Right ventricle myocardium inferior (tissue), 1 donor: ENCODE data around the gene MEF2D. TPM values are rescaled to one million over a fixed set of nuclear protein-coding genes. Genes with fewer than 3 reads are reported as not detected.

Source experiments
- ATAC-seq: fragments of 200-7000 bp; cut with Tn5 transposase; one replicate; pipeline ENCODE4 v1.9.1; 2020; ENCODE audit warnings: mild to moderate bottlenecking, moderate library complexity
- DNase-seq: peaks from one replicate; pipeline ENCODE4 v3.0.0; 2021; ENCODE audit errors: missing footprints
- intact Hi-C: fragments of 100-400 bp; cut with DNase I; formaldehyde crosslinking; loops from one replicate; pipeline ENCODE4 v1.11.0; 2022
- total RNA-seq: library from RNA; stranded (reverse); fragmentation: NEBNext Ultra II Directional; extraction: Animal tissue kit (Norgen Biotek cat#: 25700); gene quantifications from one replicate; pipeline ENCODE4 v1.2.1, GENCODE V29; 2021
- donor health status: DM: no; HTN: yes; CAD: no; lungs with severe emphysema.

MEF2D gene
- total RNA-seq, 1 donor from 2014 or later, result 99.7 TPM

DNA sequence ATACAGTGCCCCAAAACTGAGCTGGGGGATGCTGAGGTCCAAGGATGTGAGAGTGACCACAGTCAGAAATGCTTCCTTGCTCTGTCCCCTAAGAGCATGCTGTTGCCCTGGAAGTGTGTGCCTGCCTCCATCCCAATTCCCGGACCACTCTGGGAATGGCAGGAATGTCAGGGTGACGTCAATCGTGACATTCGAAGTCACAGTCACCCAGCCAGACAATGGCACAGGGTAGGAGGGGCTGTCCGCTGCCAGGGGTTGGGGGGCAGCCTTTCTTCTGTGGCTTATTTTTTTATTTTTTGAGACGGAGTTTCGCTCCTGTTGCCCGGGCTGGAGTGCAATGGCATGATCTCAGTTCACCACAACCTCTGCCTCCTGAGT is 22.3 kb downstream of the MEF2D start:
- ATAC-seq (no peak), DNase-seq (no peak)
- intact Hi-C loops, result no loop called here

DNA sequence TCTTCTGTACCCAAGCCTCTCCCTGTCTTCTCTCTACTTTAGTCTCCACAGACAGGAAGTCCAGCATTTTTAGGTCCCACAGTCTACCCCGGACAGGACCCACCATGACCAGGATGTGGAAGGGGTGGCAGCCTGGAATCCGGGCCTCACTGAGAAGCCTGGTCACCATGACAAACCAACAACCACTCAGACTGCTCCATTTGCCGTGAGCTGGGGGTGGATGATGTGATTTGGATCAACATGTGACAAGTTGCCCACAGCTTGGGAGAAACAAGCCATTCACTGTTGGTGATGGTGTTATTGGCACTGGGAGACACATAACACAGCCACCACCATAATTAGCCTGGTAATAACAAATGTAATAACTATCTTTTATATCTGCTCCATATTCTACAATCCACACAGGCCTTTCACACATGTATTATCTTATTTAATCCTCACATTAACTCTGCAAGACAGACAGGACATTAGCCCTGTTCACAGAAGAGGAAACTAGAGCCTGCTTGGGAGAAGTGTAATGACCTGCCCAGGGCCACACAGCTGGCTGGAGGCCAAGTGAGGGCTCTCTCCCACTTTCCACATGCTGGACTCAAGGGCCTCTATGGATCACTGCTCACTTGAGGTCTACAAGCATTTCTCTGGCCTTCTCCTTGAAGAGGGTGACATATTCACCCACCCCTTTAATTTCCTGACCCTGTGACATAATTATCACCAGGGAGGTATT is 22.9 kb downstream of the MEF2D start:
- ATAC-seq (no peak), DNase-seq (no peak)
- intact Hi-C loops, result no loop called here

- intact Hi-C loops, result no loop called here
- no peak for ATAC-seq
Observed at GRCh38 chr1:156476501-156477298, 23.9 kb downstream of the MEF2D start.

DNA sequence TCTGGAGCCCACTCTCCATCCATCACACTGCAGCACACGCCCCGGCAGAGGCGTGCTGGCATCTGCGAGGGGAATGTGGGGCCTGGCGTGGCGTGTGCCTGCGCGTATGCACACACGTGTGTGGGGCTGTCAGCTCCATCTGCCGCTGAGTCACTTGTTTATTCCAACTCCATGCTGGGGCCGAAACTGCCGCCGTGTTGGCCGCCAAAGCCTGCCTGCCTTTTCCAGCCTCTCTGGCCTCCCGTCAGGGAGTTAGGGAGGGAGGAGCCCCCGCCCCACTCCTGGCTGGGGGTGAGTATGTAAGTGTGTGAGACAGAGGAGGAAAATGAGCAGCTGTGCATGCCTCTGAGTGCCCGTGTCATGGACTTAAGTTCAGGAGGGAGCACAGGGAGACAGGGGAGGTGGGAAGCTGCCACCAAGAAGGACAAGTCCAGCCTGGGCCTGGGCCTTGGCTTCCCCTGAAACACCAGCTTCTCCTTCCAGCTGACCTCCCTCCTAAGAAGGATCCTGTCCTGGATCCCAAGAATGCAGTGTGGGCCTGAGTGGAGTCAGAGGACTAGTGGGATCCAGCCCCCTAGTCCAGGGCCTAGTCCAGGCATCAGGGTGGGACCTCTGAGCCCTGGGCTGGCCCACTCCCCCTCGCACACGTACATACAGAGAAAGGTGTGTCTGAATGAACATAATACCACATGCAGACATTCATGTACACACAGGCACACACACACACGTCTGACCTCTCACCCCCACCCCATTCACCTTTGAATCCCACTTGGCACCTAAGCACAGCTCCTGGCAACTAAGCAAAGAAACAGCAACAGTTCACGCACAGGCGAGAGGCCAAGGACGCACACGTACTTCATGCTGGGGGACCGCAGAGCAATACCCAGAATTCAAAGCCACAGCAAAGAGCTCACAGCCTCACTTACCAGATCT is 24.7 kb downstream of the MEF2D start:
- intact Hi-C loops, result no loop called here
- peak; percentile 86 for DNase-seq
- ATAC-seq, result peak; percentile 74

More at GRCh38 chr1:156476501-156477298, 23.9 kb downstream of the MEF2D start:
- no peak for DNase-seq

GRCh38 chr1:156474966-156475365 is 25.6 kb downstream of the MEF2D start:
- ATAC-seq (no peak), DNase-seq (no peak)
- intact Hi-C loops, result no loop called here

DNA sequence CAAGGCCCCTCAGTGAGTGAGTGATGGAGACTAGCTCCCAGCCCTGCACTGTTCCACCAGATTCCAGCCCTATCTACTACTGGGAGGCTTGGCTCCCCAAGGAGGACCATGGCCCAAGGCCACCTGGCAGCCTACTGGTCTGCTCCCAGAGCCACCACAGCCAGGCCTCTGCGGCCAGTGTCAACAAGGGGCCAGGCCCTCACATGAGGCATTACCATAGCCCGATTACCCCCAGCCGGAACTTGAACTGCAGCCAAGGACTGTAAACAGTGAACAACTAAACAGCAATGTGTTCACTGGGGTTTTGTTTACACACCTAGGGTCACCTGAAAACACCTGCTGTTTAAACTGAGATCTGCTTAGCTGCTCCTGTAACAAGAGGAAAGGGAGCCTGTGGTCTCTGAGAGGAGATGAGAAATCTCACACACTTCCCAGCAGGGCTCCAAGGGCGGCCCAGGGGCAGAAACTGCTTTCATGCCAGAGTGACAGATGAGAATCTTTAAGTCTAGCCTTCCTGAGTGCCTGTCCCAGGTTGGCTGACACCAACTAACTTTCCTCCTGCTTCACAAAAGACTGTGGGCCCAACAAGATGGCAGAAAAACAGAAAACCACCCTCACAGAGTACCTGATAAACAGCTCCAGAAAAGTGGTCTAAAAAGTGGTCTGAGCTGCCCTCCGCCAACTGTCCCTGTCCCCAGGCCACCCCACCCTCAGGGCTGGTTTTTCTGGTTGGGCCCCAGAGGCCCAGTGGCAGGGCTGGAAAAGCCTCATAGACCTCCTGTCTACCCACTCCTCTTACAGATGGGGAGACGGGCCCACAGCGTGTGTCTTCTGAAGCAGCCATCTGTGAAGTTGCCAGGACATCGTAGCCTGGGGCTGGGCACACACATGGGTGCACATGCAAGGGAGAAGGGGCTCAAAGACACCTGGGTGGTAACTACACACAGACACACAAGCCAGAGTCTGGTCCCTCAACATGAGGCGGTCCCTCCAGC is 28.8 kb downstream of the MEF2D start:
- DNase-seq (peak; percentile 90), ATAC-seq (peak; percentile 90)
- intact Hi-C loops, result no loop called here

DNA sequence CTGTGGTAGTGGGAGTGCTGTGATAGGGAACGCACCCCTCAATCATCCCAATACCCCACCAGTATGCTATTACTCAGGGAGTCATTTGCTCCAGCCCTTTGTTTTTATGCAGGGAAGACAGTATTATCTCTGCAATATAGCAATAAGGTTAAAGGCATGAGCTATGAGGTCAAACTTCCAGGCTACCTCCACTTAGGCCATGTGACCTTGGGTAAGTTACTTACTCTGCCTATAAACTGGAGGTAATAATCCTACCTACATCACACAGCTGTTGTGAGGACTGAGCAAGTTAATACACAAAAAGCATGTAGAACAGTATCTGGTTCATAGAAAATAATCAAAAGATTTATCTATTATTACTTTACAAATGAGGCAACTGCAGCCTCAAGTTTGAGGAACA is 30.1 kb downstream of the MEF2D start:
- ATAC-seq (no peak), DNase-seq (no peak)
- intact Hi-C loops, result no loop called here

DNA sequence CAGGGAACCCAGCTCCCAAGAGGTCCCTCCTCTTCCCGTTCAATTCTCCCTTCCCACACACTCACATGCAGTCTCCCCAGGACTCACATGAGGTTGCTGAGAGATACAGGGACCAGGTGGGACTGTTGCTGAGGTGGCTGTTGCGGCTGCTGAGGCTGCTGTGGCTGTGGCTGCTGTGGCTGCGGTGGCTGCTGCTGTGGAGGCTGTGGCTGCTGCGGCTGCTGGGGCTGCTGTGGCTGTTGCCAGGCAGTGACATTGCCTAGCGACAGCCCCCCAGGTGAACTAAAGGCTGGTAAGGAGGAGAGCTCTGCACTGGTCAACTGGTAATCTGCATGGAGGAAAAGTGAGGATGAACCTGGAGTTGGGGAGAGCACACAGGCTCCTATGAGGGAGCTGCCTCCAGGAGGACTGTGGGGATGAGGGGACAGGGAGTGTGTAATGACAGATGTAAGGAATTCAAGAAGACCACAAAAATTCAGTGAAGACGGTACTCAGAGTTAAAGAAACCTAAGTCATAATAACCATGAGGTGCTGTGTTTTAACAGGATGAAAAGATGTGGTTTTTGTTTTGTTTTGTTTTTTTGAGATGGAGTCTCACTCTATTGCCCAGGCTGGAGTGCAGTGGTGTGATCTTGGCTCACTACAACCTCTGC is 31.8 kb downstream of the MEF2D start:
- DNase-seq (no peak), ATAC-seq (no peak)
- intact Hi-C loops, result no loop called here

GRCh38 chr1:156467906-156468305 is 32.7 kb downstream of the MEF2D start:
- ATAC-seq, result no peak
- intact Hi-C loops, result no loop called here
- no peak for DNase-seq

DNA sequence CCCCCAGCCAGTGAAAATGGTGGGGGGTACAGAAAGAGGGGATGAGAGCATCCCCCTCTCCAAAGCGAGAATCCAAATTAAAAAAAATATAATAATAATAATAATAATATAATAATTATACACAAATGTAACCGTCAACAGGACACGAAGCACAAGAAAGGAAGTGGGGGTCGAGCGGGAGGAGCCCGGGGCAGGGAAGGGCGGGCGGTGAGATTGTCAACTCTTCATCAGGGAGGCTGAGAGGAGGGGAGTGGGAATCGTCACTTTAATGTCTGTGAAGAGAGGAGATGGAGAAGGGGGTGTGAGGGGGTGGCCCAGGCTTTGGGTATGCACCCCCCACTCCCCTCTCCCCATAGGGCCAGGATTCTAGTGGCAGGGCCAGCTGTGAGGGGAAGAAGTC is 33.2 kb downstream of the MEF2D start:
- intact Hi-C loops, result no loop called here
- ATAC-seq (no peak), DNase-seq (no peak)

DNA sequence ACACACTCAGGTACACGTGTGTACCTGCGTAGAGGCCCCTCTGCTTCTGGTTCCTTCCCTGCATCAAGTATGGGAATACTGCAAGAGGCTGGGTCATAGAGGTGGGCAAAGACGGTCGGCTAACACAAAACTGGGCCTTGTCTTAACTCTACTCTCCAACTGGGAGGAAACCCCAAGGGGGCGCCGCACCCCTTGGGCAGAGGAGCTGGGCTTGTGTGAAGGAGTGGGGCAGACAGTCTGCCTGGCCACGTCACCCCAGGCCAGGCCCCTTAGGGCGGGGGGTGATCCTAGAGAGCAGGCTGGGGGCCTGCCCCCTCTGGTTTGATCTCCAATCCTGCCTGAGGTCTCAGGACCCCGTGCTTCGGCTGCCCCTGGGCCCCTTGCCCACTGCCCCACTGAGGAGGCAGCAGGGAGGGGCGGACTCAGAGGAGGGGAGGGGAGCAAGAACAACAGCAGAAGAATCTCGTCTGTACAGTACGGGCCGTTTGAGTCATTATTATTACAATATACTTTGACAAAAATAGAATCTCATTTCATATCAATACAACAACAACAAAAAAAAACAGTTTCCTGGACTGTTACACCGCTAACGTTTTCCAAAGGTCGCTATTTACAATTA is 34.7 kb downstream of the MEF2D start:
- intact Hi-C loops, result no loop called here
- ATAC-seq, result no peak
- DNase-seq, result no peak

- intact Hi-C loops, result no loop called here
- ATAC-seq (no peak), DNase-seq (no peak)
Observed at GRCh38 chr1:156464825-156465452, 35.6 kb downstream of the MEF2D start.

- DNase-seq (no peak), ATAC-seq (peak; percentile 6)
- intact Hi-C loops, result no loop called here
Observed at GRCh38 chr1:156464335-156464734, 36.2 kb downstream of the MEF2D start.

DNA sequence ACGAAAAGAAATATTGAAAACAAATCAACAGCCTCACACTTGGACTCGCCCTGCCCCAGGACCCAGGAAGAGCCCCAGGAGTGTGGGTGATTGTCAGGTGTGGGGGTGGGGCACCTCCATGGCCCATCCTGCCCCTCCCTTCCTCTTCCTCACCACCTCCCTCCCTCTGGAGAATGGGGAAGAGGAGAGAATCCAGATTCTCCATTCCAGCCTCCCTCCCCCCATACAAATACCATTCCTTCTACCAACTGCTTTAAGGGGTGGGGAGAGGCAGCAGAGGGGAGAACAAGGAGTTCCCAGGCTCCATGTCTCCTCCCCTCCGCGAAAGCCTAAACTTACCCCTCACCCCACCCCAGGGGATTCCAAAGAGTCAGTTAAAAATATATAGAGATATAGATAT is 36.7 kb downstream of the MEF2D start:
- intact Hi-C loops, result no loop called here
- DNase-seq, result no peak
- ATAC-seq, result peak; percentile 26

DNA sequence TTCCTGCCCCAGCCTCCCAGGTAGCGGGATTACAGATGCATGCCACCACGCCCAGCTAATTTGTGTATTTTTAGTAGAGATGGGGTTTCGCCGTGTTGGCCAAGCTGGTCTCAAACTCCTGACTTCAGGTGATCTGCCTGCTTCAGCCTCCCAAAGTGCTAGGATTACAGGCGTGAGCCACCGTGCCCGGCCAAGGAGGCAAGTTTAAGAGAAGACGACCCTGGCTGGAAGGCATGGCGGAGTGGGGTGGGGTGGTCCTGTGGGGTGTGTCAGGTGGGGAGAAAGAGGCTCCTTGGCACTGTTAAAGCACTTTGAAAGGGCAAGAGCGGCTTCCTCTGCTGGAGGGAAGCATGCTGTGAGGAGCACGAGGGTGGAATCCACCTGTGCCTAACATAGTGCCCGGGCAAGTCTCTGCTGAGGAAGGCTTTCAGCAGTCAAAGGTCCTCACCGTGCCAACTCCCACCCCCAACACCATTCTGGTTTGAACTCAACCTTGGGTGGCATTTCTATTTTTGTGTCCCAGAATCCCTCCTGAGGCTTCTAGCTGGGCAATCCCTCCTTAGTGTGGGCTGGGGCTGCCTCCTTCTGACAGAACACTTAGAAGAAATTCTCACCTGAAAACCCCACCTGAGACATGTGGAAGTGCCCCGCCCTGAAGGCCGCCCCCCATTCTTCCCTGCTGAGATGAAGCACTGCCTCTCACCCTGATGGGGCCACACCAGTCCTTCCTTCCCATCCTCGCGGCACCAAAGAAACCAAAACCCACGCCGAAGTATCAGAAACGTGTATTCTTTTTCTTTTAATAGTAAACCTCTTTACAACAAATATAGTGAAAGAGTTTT is 37.4 kb downstream of the MEF2D start:
- ATAC-seq (no peak), DNase-seq (no peak)
- intact Hi-C loops, result no loop called here
